ENCODE results near the gene NUAK2.

NUAK2 gene

GRCh38 chr1:205267306-205267902 lies 54.1 kb downstream of the NUAK2 start:
- no peaks in the 10 kb centered on the region for H3K36me3 ChIP-seq (ENCODE audit: low read depth)
- no peak for ATAC-seq (ENCODE audit: low read depth)
- TF ChIP-seq CTCF (IDR thresholded peaks at IDR 0.05; ENCODE audit: poor library complexity, severe bottlenecking) = no peak
- no peaks in the 10 kb centered on the region for H3K27me3 ChIP-seq (ENCODE audit: insufficient read depth, poor library complexity, severe bottlenecking)
- DNase-seq (ENCODE audit: low spot score) = no peak
- no peak overlapping the region for H3K4me3 ChIP-seq (ENCODE audit: severe bottlenecking)
- H3K27ac ChIP-seq (ENCODE audit: poor library complexity, severe bottlenecking) = no peak overlapping the region
- no peaks in the 10 kb centered on the region for H3K4me1 ChIP-seq (ENCODE audit: insufficient read depth, poor library complexity, severe bottlenecking)
- no peaks in the 10 kb centered on the region for H3K9me3 ChIP-seq (ENCODE audit: severe bottlenecking)

- Histone ChIP-seq H3K4me1 (ENCODE audit: insufficient read depth, poor library complexity, severe bottlenecking) (peaks cover 6% of the 10 kb centered on the region), H3K4me3 (ENCODE audit: severe bottlenecking) (no peak overlapping the region), H3K9me3 (ENCODE audit: severe bottlenecking) (no peaks in the 10 kb centered on the region), H3K36me3 (ENCODE audit: low read depth) (no peaks in the 10 kb centered on the region), H3K27me3 (ENCODE audit: insufficient read depth, poor library complexity, severe bottlenecking) (no peaks in the 10 kb centered on the region), H3K27ac (ENCODE audit: poor library complexity, severe bottlenecking) (no peak overlapping the region)
- no peak for TF ChIP-seq CTCF (IDR thresholded peaks at IDR 0.05; ENCODE audit: poor library complexity, severe bottlenecking)
- no peak for ATAC-seq (ENCODE audit: low read depth)
- no peak for DNase-seq (ENCODE audit: low spot score)
Observed at GRCh38 chr1:205266611-205267305, 54.8 kb downstream of the NUAK2 start.

- TF ChIP-seq CTCF (IDR thresholded peaks at IDR 0.05; ENCODE audit: poor library complexity, severe bottlenecking) = no peak
- no peaks in the 10 kb centered on the region for H3K36me3 ChIP-seq (ENCODE audit: low read depth)
- no peak overlapping the region for H3K27ac ChIP-seq (ENCODE audit: poor library complexity, severe bottlenecking)
- ATAC-seq (ENCODE audit: low read depth) = no peak
- no peaks in the 10 kb centered on the region for H3K9me3 ChIP-seq (ENCODE audit: severe bottlenecking)
- DNase-seq (ENCODE audit: low spot score) = no peak
- peaks cover 24% of the 10 kb centered on the region for H3K4me1 ChIP-seq (ENCODE audit: insufficient read depth, poor library complexity, severe bottlenecking)
- H3K27me3 ChIP-seq (ENCODE audit: insufficient read depth, poor library complexity, severe bottlenecking) = no peaks in the 10 kb centered on the region
- H3K4me3 ChIP-seq (ENCODE audit: severe bottlenecking) = no peak overlapping the region
Observed at GRCh38 chr1:205263580-205264190, 57.9 kb downstream of the NUAK2 start.

- no peak overlapping the region for H3K27ac ChIP-seq (ENCODE audit: poor library complexity, severe bottlenecking)
- H3K9me3 ChIP-seq (ENCODE audit: severe bottlenecking) = no peaks in the 10 kb centered on the region
- peaks cover 31% of the 10 kb centered on the region for H3K4me1 ChIP-seq (ENCODE audit: insufficient read depth, poor library complexity, severe bottlenecking)
- no peaks in the 10 kb centered on the region for H3K36me3 ChIP-seq (ENCODE audit: low read depth)
- H3K4me3 ChIP-seq (ENCODE audit: severe bottlenecking) = no peak overlapping the region
- DNase-seq (ENCODE audit: low spot score) (no peak), ATAC-seq (ENCODE audit: low read depth) (no peak)
- H3K27me3 ChIP-seq (ENCODE audit: insufficient read depth, poor library complexity, severe bottlenecking) = no peaks in the 10 kb centered on the region
- TF ChIP-seq CTCF (IDR thresholded peaks at IDR 0.05; ENCODE audit: poor library complexity, severe bottlenecking) = no peak
Observed at GRCh38 chr1:205262731-205263171, 58.8 kb downstream of the NUAK2 start.
